Activated T-cell treated with anti-CD3 and anti-CD28 coated beads, Interleukin-2, amount 50 U/mL, for 1 hour (primary cell): ENCODE measurements around the gene TJP2.
"Not testable (repeated sequence)": the region's sequence is repeated elsewhere in the genome, so short reads cannot be mapped to it uniquely, and the experiment has no call there.

Source experiments
- DNase-seq: peaks from one replicate; pipeline ENCODE4 v3.0.0-alpha.2; 2020

The TJP2 gene

DNA sequence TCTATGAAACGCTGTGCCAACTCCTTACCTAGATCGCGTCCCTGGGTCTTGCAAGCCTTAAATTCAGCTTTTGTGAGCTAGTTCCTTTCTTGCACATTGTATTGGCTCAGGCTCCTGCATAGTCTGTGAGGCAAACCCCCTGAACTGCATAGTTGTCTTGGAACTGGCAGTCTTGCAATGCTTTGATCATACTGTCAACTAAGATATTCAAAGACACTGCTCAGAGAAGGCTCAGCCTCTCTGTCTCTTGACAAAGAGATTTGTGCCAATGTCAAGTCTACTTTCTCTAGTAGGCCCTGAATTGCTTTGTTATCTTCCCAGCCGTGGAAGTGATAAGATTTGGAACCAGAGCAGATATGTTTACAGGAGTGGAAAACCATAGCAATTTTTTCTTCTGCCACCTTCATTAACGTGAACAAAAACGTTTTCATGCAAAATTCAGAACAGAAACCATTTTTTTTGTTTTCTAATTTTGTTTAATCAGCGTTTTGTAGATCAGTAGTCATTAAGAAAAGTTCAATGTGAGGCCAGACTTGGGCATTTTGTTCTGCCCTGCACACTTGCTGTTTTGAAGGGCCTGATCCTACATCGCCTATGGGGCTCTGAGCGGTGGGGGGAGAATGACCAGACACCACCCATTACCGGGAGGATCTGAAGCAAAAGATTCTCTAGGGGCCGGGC lies 123.4 kb downstream of the TJP2 start:
- DNase-seq = no peak

DNA sequence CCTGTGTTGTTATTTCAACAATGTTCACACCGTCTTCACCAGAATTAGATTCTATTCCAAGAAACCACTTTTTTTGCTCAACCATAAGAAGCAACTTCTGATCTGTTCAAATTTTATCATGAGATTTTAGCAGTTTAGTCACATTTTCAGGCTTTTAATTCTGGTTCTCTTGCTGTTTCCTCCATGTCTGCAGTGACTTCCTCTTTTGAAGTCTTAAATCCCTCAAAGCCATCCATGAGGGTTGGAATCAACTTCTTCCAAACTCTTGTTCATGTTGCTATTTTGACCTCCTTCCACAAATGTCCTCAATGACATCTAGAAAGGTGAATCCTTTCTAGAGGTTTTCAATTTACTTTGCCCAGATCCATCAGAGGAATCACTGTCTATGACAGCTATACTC lies 125.2 kb downstream of the TJP2 start:
- DNase-seq = no peak

DNA sequence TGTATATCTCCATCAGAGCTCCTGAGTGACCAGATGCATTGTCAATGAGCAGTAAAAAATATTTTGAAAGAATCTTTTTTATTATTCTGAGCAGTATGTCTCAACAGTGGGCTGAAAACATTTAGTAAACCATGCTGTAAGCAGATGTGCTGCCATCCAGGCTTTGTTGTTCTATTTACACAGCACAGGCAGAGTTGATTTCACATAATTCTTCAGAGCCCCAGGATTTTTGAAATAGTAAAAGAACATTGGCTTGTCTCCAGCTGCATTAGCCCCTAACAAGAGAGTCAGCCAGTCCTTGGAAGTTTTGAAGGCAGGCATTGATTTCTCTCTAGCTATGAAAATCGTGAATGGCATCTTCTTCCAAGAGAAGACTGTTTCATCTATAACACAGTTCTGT lies 125.7 kb downstream of the TJP2 start:
- no peak for DNase-seq

DNA sequence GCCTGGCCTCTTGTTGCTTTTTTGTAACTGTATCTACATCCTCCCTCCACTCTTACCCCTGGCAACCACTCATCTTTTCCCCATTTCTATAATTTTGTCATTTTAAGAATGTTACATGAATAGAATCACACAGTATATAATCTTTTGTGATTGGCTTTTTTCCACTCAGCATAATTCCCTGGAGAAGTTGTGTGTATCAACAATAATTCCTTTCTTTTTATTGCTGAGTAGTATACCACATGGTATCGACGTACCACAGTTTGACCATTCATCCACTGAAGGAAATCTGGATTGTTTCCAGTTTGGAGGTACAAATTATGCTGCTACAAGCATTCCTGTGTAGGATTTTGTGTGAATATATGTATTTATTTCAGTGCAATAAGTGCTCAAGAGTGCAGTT lies 129.3 kb downstream of the TJP2 start:
- no peak for DNase-seq

DNA sequence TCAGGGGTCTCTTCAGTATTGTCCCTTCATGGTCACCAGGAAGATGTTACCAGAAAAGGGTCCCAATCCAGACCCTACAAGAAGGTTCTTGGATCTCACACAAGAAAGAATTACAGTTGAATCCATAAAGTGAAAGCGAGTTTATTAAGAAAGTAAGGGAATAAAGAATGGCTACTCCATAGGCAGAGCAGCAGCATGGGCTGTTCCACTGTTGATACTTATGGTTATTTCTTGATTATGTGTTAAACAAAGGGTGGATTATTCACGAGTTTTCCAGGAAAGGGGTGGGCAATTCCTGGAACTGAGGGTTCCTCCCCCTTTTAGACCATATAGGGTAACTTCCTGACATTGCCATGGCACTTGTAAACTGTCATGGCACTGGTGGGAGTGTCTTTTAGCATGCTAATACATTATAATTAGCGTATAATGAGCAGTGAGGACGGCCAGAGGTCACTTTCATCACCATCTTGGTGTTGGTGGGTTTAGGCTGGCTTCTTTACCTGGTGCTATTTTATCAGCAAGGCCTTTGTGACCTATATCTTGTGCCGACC lies 132.9 kb downstream of the TJP2 start:
- DNase-seq = not testable (repeated sequence)

DNA sequence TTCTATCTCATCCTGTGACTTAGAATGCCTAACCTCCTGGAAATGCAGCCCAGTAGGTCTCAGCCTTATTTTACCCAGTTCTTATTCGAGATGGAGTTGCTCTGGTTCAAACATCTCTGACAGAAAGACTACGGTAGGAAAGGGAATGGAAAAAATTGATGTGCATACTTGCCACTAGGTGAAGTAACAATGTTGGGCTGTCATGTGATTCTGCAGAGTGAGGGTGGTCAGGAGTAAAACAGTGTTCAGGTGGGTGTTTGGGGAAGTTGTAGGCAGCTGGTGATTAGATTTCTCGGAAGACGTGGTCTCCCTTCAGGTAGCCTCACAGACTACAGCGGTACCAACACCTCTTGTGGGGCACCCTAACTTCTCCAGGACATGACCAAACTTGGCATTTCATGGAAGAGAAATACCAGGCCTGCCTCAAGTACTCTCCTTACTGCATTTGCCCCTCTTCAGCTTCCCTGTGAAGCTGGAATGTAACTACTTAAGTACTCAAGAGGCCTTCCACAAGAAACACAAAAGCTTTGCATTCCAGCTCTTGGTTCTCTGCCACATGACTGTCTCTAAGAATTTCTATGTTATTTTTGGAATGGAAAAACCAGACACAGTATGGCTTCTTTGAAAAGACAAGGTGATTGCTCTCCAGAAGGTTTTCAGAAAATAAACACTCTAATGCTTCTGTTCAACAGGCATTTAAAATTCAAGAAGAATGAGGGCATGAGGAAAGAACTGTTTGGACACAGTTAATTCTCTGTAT lies 133.5 kb downstream of the TJP2 start:
- no peak for DNase-seq

DNA sequence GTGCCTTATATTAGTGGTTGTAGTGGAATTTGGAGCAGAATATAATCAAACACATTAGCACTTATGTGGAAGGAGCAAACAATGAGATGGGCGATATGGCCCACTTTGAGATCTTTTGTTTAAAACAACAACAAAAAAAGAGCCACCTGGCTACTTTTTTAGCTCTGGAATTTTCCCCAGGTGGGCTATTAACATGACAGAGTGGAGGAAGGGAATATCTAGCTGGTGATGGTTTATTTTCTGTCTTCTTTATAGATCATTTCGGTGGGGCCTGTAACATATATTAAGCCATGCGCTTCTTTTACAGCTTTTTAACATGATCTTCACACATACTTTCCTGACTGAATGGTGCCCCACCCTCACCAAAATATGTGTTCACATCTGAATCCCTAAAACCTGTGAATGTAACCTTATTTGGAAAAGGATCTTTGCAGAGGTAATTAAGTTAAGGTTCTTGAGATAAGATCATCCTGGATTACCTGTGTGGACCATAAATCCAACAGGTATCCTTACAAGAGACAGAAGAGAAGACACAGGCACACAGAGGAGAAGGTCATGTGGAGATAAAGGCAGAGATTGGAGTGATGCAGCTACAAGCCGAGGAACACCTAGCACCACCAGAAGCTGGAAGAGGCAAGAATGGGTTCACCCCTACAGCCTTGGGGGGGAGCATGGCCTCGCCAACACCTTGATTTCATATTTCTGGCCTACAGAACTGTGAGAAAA lies 134.3 kb downstream of the TJP2 start:
- no peak for DNase-seq

DNA sequence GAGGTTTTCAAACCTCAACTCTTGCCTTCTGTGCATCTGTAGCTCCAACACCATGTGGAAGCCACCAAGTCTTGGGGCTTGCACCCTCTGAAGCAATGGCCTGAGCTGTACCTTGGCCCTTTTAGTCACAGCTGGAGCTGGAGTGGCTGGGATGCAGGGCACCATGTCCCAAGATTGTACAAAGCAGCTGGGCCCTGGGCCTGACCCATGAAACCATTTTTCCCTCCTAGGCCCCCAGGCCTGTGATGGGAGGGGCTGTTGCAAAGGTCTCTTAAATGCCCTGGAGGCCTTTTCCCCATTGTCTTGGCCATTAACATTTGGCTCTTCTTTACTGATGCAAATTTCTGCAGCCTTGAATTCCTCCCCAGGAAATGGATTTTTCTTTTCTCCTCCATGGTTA lies 139.1 kb downstream of the TJP2 start:
- DNase-seq = no peak

DNA sequence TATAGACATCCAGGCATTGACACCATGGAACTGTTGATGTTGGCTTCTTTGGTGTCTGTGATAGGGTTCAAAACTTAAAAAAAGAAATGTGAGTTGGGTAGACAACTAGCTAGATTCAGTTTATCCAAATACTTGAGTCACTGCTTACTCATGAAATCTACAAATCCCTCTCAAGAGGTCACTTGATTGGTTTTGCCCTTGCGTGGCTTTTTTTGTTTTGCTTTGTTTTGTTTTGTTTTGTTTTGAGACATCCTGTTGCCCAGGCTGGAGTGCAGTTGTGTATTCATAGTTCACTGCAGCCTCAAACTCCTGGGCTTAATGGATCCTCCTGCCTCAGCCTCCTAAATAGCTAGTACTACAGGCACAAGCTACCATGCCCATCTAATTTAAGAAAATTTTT lies 140.5 kb downstream of the TJP2 start:
- DNase-seq = no peak

DNA sequence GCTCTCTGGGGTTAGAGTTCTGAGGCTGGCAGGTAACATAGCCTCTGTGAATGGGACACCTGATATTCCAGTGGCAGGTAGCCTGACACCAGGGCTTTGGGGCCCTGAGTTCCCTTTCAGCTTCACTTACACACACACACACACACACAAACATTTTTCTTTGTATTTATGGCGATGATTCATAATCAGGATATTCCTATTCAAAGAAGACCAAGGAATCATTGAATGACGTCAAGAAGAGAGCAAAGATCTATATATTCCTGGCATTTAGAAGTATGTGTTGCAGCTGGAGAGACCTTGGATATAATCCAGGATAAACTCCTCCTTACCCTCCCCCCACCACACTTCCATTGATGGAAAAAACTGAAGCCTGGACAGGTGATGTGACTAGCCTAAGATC lies 143.0 kb downstream of the TJP2 start:
- DNase-seq = no peak

DNA sequence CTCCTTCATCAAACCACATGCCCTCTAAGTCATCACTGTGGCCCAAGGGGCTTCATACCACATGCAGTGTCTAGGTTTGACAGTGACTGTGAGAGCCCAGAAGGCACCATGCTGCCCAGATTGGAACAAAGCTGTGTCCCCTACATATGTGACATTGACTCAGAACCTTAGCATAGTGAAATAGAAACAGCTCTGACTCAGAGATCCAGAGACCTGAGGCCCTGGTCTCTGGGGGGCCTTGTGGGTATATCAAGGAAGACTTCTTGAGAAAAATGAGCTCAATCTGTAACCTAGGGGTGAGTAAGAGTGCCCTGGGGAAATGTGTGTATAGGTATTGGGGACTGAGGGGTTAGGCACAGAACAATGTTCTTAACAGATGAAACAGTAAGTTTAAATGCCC lies 143.8 kb downstream of the TJP2 start:
- no peak for DNase-seq

DNA sequence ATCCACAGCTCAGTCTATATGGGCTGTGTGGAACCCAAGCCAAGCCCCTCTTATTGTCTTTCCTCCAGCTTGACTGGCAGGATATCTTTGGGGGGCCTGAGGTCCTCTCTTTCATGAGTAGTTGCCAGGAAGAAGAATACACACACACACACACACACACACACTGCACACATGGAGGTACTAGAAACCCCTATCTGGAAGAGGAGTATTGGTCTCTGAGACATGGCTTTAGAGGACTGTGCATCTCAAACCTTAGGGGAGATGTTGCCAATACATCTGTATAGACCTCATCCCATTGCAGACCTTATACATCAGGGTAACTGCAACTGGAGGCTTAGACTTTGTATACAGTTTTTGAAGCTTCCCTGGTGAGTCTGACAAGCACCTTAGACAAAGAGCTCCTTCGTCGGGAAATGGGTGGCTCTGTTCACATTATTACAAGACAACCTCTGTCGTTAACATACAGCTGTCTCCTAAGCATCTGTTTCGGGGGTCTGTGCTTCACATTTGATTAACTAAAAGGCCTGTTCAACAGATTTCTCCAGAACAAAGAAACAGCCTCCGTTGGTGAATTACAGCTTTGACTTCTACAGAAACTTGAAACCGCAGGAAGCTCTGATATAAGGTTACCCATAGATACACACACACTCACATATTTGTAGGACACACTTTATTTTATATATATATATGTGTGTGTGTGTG lies 145.4 kb downstream of the TJP2 start:
- DNase-seq = no peak

DNA sequence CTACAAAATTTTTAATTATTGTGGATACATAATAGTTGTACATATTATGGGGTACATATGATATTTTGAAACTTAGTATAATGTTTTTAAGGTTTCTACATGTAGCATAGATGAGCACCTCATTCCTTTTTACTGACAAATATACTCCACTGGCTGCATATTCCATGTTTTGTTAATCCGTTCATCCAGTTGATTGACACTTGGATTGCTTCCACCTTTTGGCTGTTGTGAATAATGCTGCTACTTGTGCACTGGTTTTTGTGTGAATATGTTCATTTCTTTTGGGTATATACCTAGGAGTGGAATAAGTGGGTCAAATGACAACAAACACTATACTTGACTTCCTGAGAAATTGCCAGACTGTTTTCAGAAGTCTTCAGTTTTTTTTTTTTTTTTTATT lies 148.2 kb downstream of the TJP2 start:
- DNase-seq = no peak

DNA sequence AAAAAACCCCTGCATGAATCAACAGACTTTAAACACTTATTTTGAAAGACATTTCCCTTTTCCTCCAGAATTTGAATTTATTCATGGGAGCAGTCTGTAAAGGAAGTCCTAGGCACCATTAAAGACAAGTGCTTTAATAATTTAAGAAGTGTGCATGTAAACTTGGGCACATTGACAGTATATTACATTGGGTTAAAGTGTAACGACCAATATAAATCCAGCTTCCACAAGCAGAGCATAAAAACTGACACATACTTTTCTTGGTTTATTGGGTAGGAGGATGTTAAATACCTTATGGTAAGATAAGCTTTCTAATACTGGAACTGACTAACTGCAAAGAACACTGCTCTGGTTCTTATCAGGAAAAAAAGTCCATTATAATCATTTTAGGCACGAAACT lies 149.8 kb downstream of the TJP2 start:
- no peak for DNase-seq
